Right hindlimb (tissue), 1 donor: ENCODE data around the gene RHOBTB3.

Experiments used
- DNase-seq: peaks from one replicate; pipeline ENCODE4 v3.0.0-alpha.2; 2018

The RHOBTB3 gene

GRCh38 chr5:95770830-95771708, 39.9 kb downstream of the RHOBTB3 start:
- DNase-seq: no peak

- DNase-seq: no peak
Measured at GRCh38 chr5:95771892-95772291, 40.8 kb downstream of the RHOBTB3 start.

GRCh38 chr5:95773335-95774059, 42.4 kb downstream of the RHOBTB3 start:
- no peak for DNase-seq

- DNase-seq: no peak
Measured at GRCh38 chr5:95777441-95777840, 46.3 kb downstream of the RHOBTB3 start.

GRCh38 chr5:95778713-95779436, 47.7 kb downstream of the RHOBTB3 start:
- DNase-seq: no peak

GRCh38 chr5:95779611-95780010, 48.5 kb downstream of the RHOBTB3 start:
- no peak for DNase-seq

GRCh38 chr5:95780597-95780996, 49.5 kb downstream of the RHOBTB3 start:
- DNase-seq: no peak

- peak; percentile 77 for DNase-seq
Measured at GRCh38 chr5:95781101-95781583, 50.0 kb downstream of the RHOBTB3 start.

GRCh38 chr5:95782181-95782580, 51.0 kb downstream of the RHOBTB3 start:
- no peak for DNase-seq

GRCh38 chr5:95783661-95784060, 52.5 kb downstream of the RHOBTB3 start:
- DNase-seq: no peak

GRCh38 chr5:95784514-95785302, 53.6 kb downstream of the RHOBTB3 start:
- no peak for DNase-seq

GRCh38 chr5:95786821-95787418, 55.8 kb downstream of the RHOBTB3 start:
- DNase-seq: no peak

GRCh38 chr5:95788493-95788892, 57.4 kb downstream of the RHOBTB3 start:
- DNase-seq: no peak

GRCh38 chr5:95791751-95792150, 60.6 kb downstream of the RHOBTB3 start:
- DNase-seq: no peak

- no peak for DNase-seq
Measured at GRCh38 chr5:95794070-95794516, 63.0 kb downstream of the RHOBTB3 start.

GRCh38 chr5:95797301-95797700, 66.2 kb downstream of the RHOBTB3 start:
- no peak for DNase-seq

GRCh38 chr5:95798048-95798447, 66.9 kb downstream of the RHOBTB3 start:
- no peak for DNase-seq

- DNase-seq: no peak
Measured at GRCh38 chr5:95798545-95798944, 67.4 kb downstream of the RHOBTB3 start.

GRCh38 chr5:95799191-95799835, 68.2 kb downstream of the RHOBTB3 start:
- no peak for DNase-seq

- no peak for DNase-seq
Measured at GRCh38 chr5:95800553-95800952, 69.4 kb downstream of the RHOBTB3 start.

- no peak for DNase-seq
Measured at GRCh38 chr5:95801532-95801931, 70.4 kb downstream of the RHOBTB3 start.
